Peyer's patch (tissue), 4 donors: ENCODE measurements around the gene TMEM179B.

ENCODE experiments used
- POLR2A ChIP-seq, 2 donors: fragments of 450-650 bp; IDR thresholded peaks; one replicate each; pipeline ENCODE4 v1.5.1; 2017; ENCODE audit warnings: antibody characterized with exemption in 2 of 2, mild to moderate bottlenecking in 2 of 2, moderate library complexity in 2 of 2
- TF ChIP-seq, protein P1 (sequence below), 6 experiments: fragments of 450-650 bp in 4 of 6; fragments of 200-600 bp in 2 of 6; sonication (generic) in 1 of 6; IDR thresholded peaks; one replicate each; pipeline ENCODE4 v1.5.1; 2017 to 2019; ENCODE audit warnings: antibody characterized with exemption in 6 of 6, mild to moderate bottlenecking in 3 of 6, moderate library complexity in 1 of 6

- TF ChIP-seq, protein P1, sequence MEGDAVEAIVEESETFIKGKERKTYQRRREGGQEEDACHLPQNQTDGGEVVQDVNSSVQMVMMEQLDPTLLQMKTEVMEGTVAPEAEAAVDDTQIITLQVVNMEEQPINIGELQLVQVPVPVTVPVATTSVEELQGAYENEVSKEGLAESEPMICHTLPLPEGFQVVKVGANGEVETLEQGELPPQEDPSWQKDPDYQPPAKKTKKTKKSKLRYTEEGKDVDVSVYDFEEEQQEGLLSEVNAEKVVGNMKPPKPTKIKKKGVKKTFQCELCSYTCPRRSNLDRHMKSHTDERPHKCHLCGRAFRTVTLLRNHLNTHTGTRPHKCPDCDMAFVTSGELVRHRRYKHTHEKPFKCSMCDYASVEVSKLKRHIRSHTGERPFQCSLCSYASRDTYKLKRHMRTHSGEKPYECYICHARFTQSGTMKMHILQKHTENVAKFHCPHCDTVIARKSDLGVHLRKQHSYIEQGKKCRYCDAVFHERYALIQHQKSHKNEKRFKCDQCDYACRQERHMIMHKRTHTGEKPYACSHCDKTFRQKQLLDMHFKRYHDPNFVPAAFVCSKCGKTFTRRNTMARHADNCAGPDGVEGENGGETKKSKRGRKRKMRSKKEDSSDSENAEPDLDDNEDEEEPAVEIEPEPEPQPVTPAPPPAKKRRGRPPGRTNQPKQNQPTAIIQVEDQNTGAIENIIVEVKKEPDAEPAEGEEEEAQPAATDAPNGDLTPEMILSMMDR (IDR thresholded peaks at IDR 0.05): peak in 4 of 6 experiments; percentile 14 to 42 (median 26)
- TF ChIP-seq POLR2A (IDR thresholded peaks at IDR 0.05): peak; percentile 74 to 76
These were observed 4.4 kb downstream of the TMEM179B start, which contains the start of gene TMEM223 for GRCh38 chr11:62791501-62792201.
